CD14-positive monocyte (primary cell): ENCODE measurements around the gene XIRP2. TPM values are rescaled to one million over a fixed set of nuclear protein-coding genes. Genes with fewer than 3 reads are reported as not detected.

Source experiments
- DNase-seq, 3 donors: peaks; one replicate each; pipeline ENCODE4 v3.0.0-alpha.2; 2011 to 2022
- H2AFZ ChIP-seq: 2 replicates; pipeline ENCODE4 v1.6.0; 2012; ENCODE audit warnings: mild to moderate bottlenecking, low read depth, low read length, inconsistent platforms; ENCODE audit not compliant: insufficient read depth, poor library complexity, severe bottlenecking
- H3K27ac ChIP-seq, 2 donors: 1 replicate in 1 of 2; 2 replicates in 1 of 2; pipeline ENCODE4 v1.5.1; 2012 to 2013; ENCODE audit warnings: low read length in 2 of 2, control low read depth in 1 of 2, inconsistent platforms in 1 of 2, low read depth in 1 of 2, mild to moderate bottlenecking in 1 of 2
- H3K27me3 ChIP-seq, 2 donors: one replicate each; pipeline versions ENCODE4 v1.6.0 to v1.6.1; 2011 to 2013; ENCODE audit warnings: low read length in 2 of 2; ENCODE audit not compliant: control insufficient read depth in 2 of 2, insufficient read depth in 2 of 2
- H3K36me3 ChIP-seq, 2 donors: replicated peaks in 1 of 2; 1 replicate in 1 of 2; 2 replicates in 1 of 2; pipeline versions ENCODE4 v1.5.1 to v1.6.1; 2012 to 2013; ENCODE audit warnings: low read length in 2 of 2, control low read depth in 1 of 2, inconsistent platforms in 1 of 2, mild to moderate bottlenecking in 1 of 2; ENCODE audit not compliant: insufficient read depth in 2 of 2, control insufficient read depth in 1 of 2
- H3K4me1 ChIP-seq, 2 donors: 1 replicate in 1 of 2; 2 replicates in 1 of 2; pipeline versions ENCODE4 v1.5.1 to v1.6.1; 2012 to 2013; ENCODE audit warnings: low read length in 2 of 2, control low read depth in 1 of 2, inconsistent platforms in 1 of 2, mild to moderate bottlenecking in 1 of 2, moderate library complexity in 1 of 2; ENCODE audit not compliant: insufficient read depth in 2 of 2, control insufficient read depth in 1 of 2
- H3K4me2 ChIP-seq: replicated peaks from 2 replicates; pipeline ENCODE3; 2012; ENCODE audit warnings: low read length, moderate library complexity, mild to moderate bottlenecking; ENCODE audit not compliant: poor library complexity, severe bottlenecking; ENCODE audit errors: extremely low read depth
- H3K4me3 ChIP-seq, 3 experiments: fragments of 200-600 bp in 1 of 3; sonication (generic) in 1 of 3; replicated peaks in 1 of 3; 1 replicate in 2 of 3; 2 replicates in 1 of 3; pipeline ENCODE4 v1.5.1; 2011 to 2013; ENCODE audit warnings: low read length in 3 of 3, mild to moderate bottlenecking in 3 of 3, control low read depth in 2 of 3, low read depth in 2 of 3, inconsistent platforms in 1 of 3, moderate library complexity in 1 of 3
- H3K79me2 ChIP-seq: 2 replicates; pipeline ENCODE4 v1.6.0; 2012; ENCODE audit warnings: mild to moderate bottlenecking, control low read depth, inconsistent platforms, low read length, moderate library complexity; ENCODE audit not compliant: insufficient read depth
- H3K9ac ChIP-seq: 2 replicates; pipeline ENCODE4 v1.6.0; 2017; ENCODE audit warnings: low read length, mild to moderate bottlenecking; ENCODE audit not compliant: insufficient read depth, poor library complexity, severe bottlenecking
- H3K9me3 ChIP-seq, 2 donors: replicated peaks in 1 of 2; 1 replicate in 1 of 2; 2 replicates in 1 of 2; pipeline versions ENCODE4 v1.5.1 to v1.6.1; 2012 to 2013; ENCODE audit warnings: low read length in 2 of 2, control low read depth in 1 of 2; ENCODE audit not compliant: control insufficient read depth in 1 of 2, insufficient read depth in 1 of 2
- H4K20me1 ChIP-seq: 2 replicates; pipeline ENCODE4 v1.6.0; 2012; ENCODE audit warnings: mild to moderate bottlenecking, low read length, control low read depth, moderate library complexity; ENCODE audit not compliant: insufficient read depth
- H3K27ac Mint-ChIP-seq, 7 donors: one replicate each; pipeline ENCODE4 v1.8.0; 2020; ENCODE audit warnings: mild to moderate bottlenecking in 7 of 7, mixed read lengths in 7 of 7, moderate library complexity in 6 of 7, inconsistent platforms in 2 of 7
- H3K27me3 Mint-ChIP-seq, 3 donors: one replicate each; pipeline ENCODE4 v1.8.0; 2021 to 2022; ENCODE audit warnings: low read depth in 3 of 3, mild to moderate bottlenecking in 3 of 3, mixed read lengths in 3 of 3, moderate library complexity in 3 of 3, inconsistent platforms in 1 of 3
- H3K36me3 Mint-ChIP-seq, 2 donors: one replicate each; pipeline ENCODE4 v1.8.0; 2020; ENCODE audit warnings: mixed read lengths in 2 of 2, inconsistent platforms in 1 of 2, mild to moderate bottlenecking in 1 of 2
- H3K4me1 Mint-ChIP-seq: one replicate; pipeline ENCODE4 v1.8.0; 2020; ENCODE audit warnings: mild to moderate bottlenecking, mixed read lengths
- H3K4me3 Mint-ChIP-seq, 2 donors: one replicate each; pipeline ENCODE4 v1.8.0; 2020; ENCODE audit warnings: mild to moderate bottlenecking in 2 of 2, mixed read lengths in 2 of 2, moderate library complexity in 1 of 2
- H3K9me3 Mint-ChIP-seq, 7 donors: one replicate each; pipeline ENCODE4 v1.8.0; 2020 to 2022; ENCODE audit warnings: mixed read lengths in 7 of 7, mild to moderate bottlenecking in 6 of 7, moderate library complexity in 6 of 7, inconsistent platforms in 2 of 7
- WGBS: methylation state at CpG from one replicate; pipeline ENCODE4 v1.1.5; 2013; ENCODE audit warnings: missing lambda C conversion rate; ENCODE audit not compliant: insufficient coverage; 5-methylcytosine and 5-hydroxymethylcytosine counted together
- intact Hi-C, 2 donors: fragments of 100-400 bp; cut with micrococcal nuclease; formaldehyde crosslinking; loops; one replicate each; pipeline versions ENCODE4 v1.15.0 to v1.15.1; 2023
- polyA plus RNA-seq, 3 donors: library from polyadenylated mRNA; depleted of rRNA in 1 of 3; unstranded in 2 of 3; stranded (reverse) in 1 of 3; fragments of 300-500 nt in 2 of 3; fragments of >200 nt in 1 of 3; fragmentation: Illumina TruSeq in 2 of 3; gene quantifications; 1 replicate in 2 of 3; 2 replicates in 1 of 3; pipeline ENCODE4 v1.2.3, GENCODE V29; 2012 to 2021
- TF ChIP-seq, protein P1 (sequence below): fragments of 200-600 bp; IDR thresholded peaks from one replicate; pipeline ENCODE4 v1.8.0; 2022; ENCODE audit warnings: antibody characterized with exemption, mild to moderate bottlenecking

XIRP2 gene
- polyA plus RNA-seq, 3 donors: not detected

DNA sequence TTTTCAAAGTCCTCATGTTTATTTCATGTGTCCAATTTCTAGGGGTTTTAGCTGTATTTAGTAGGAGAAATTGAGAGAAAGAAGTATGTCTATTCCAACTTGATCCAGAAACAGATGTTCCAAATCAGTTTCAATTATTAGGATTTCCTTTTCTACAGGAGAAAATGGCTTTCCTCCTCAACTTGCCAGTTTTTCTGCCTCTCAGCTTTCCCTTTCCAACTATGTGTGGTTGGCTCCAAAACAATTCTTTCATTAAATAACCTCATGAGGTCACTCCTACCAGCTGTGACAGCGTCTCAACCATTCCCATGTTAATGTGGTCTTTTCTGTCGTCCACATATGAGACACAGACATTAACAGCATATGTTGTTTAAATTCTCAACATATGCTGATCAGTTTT is 13.1 kb downstream of the XIRP2 start:
- H3K36me3 ChIP-seq: no peaks in the 10 kb centered on the region
- no peak overlapping the region for H3K9ac ChIP-seq
- no peak overlapping the region for H3K4me2 ChIP-seq
- no peak overlapping the region for H2AFZ ChIP-seq
- H3K27me3 ChIP-seq: no peaks in the 10 kb centered on the region
- no peaks in the 10 kb centered on the region for H3K79me2 ChIP-seq
- H3K9me3 ChIP-seq: peaks cover 0 to 2% of the 10 kb centered on the region in 2 donors
- H4K20me1 ChIP-seq: no peaks in the 10 kb centered on the region
- no peaks in the 10 kb centered on the region for H3K36me3 Mint-ChIP-seq
- intact Hi-C loops: no loop called here
- no peak overlapping the region for H3K4me3 ChIP-seq
- TF ChIP-seq, protein P1, sequence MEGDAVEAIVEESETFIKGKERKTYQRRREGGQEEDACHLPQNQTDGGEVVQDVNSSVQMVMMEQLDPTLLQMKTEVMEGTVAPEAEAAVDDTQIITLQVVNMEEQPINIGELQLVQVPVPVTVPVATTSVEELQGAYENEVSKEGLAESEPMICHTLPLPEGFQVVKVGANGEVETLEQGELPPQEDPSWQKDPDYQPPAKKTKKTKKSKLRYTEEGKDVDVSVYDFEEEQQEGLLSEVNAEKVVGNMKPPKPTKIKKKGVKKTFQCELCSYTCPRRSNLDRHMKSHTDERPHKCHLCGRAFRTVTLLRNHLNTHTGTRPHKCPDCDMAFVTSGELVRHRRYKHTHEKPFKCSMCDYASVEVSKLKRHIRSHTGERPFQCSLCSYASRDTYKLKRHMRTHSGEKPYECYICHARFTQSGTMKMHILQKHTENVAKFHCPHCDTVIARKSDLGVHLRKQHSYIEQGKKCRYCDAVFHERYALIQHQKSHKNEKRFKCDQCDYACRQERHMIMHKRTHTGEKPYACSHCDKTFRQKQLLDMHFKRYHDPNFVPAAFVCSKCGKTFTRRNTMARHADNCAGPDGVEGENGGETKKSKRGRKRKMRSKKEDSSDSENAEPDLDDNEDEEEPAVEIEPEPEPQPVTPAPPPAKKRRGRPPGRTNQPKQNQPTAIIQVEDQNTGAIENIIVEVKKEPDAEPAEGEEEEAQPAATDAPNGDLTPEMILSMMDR: no peak
- DNase-seq: no peak
- 100% methylated on average over 1 of the region's 2 CpGs for WGBS
- H3K4me1 Mint-ChIP-seq: no peaks in the 10 kb centered on the region
- peaks cover 0 to 7% (median 3%) of the 10 kb centered on the region in 7 donors for H3K9me3 Mint-ChIP-seq
- no peak overlapping the region for H3K27ac ChIP-seq
- no peaks in the 10 kb centered on the region for H3K27me3 Mint-ChIP-seq
- H3K4me1 ChIP-seq: no peaks in the 10 kb centered on the region
- H3K4me3 Mint-ChIP-seq: no peak overlapping the region
- no peak overlapping the region for H3K27ac Mint-ChIP-seq

DNA sequence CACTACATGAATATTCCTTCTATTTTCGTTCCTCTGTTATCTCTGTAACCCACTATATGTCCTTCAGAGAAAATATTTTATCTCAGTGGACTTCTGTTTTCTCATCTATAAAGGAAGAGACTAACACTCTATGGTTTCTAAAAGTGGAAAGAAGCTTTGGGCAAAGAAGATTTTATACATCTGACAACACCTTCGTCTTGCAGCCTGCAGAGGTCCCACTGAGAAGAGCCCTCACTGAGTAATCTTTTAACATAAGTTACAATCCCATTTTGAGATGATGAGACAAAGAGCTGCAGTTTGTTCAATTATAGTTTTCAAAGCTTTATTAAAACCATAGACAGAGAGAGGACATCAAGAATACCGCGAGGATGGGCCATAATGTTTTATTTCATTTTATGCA is 28.7 kb downstream of the XIRP2 start:
- WGBS: no CpG with 5 or more reads among the region's 4 CpGs
- no peak for DNase-seq
- Histone ChIP-seq H4K20me1 (no peaks in the 10 kb centered on the region), H3K4me2 (no peak overlapping the region), H3K4me1 (no peaks in the 10 kb centered on the region), H3K27me3 (no peaks in the 10 kb centered on the region), H3K9me3 (peaks cover 5 to 14% of the 10 kb centered on the region in 2 donors), H2AFZ (no peak overlapping the region), H3K4me3 (no peak overlapping the region), H3K9ac (no peak overlapping the region), H3K27ac (no peak overlapping the region), H3K36me3 (no peaks in the 10 kb centered on the region), H3K79me2 (no peaks in the 10 kb centered on the region)
- no peak overlapping the region for H3K4me3 Mint-ChIP-seq
- H3K9me3 Mint-ChIP-seq: peaks cover 4 to 22% (median 8%) of the 10 kb centered on the region in 7 donors
- H3K27me3 Mint-ChIP-seq: no peaks in the 10 kb centered on the region
- TF ChIP-seq, protein P1: no peak
- no peaks in the 10 kb centered on the region for H3K36me3 Mint-ChIP-seq
- no peaks in the 10 kb centered on the region for H3K4me1 Mint-ChIP-seq
- intact Hi-C loops: no loop called here
- H3K27ac Mint-ChIP-seq: no peak overlapping the region
